ENCODE measurements around the gene LAMA4. TPM values are rescaled to one million over a fixed set of nuclear protein-coding genes. Genes with fewer than 3 reads are reported as not detected.

The LAMA4 gene
- total RNA-seq, 3 donors from 2014 or later: 15.9 to 101 (median 37.0) TPM

- H3K4me1 ChIP-seq (ENCODE audit: low read depth): no peaks in the 10 kb centered on the region
- DNase-seq (no peak), ATAC-seq (no peak)
- TF ChIP-seq CTCF (IDR thresholded peaks at IDR 0.05): no peak
- H3K36me3 ChIP-seq (ENCODE audit: low read depth): no peaks in the 10 kb centered on the region
- H3K4me3 ChIP-seq: no peak overlapping the region
- intact Hi-C loops (cut with DNase I, micrococcal nuclease): no loop called here
- H3K9me3 ChIP-seq: no peaks in the 10 kb centered on the region
These were observed 59.2 kb downstream of the LAMA4 start for GRCh38 chr6:112195166-112195565.

GRCh38 chr6:112194511-112194910 lies 59.9 kb downstream of the LAMA4 start:
- ATAC-seq (no peak), DNase-seq (no peak)
- Histone ChIP-seq H3K4me3 (no peak overlapping the region), H3K4me1 (ENCODE audit: low read depth) (no peaks in the 10 kb centered on the region), H3K9me3 (no peaks in the 10 kb centered on the region), H3K36me3 (ENCODE audit: low read depth) (no peaks in the 10 kb centered on the region)
- TF ChIP-seq CTCF (IDR thresholded peaks at IDR 0.05): no peak
- intact Hi-C loops (cut with DNase I, micrococcal nuclease): no loop called here

GRCh38 chr6:112193535-112194051 lies 60.8 kb downstream of the LAMA4 start:
- TF ChIP-seq CTCF (IDR thresholded peaks at IDR 0.05): no peak
- Histone ChIP-seq H3K9me3 (no peaks in the 10 kb centered on the region), H3K4me3 (no peak overlapping the region), H3K4me1 (ENCODE audit: low read depth) (no peaks in the 10 kb centered on the region), H3K36me3 (ENCODE audit: low read depth) (no peaks in the 10 kb centered on the region)
- intact Hi-C loops (cut with DNase I, micrococcal nuclease): no loop called here
- ATAC-seq (no peak), DNase-seq (no peak)

- no peaks in the 10 kb centered on the region for H3K36me3 ChIP-seq (ENCODE audit: low read depth)
- H3K4me3 ChIP-seq: no peak overlapping the region
- intact Hi-C loops (cut with DNase I, micrococcal nuclease): no loop called here
- no peak for ATAC-seq
- no peaks in the 10 kb centered on the region for H3K9me3 ChIP-seq
- no peak for DNase-seq
- no peak for TF ChIP-seq CTCF (IDR thresholded peaks at IDR 0.05)
- H3K4me1 ChIP-seq (ENCODE audit: low read depth): no peaks in the 10 kb centered on the region
These were observed 61.2 kb downstream of the LAMA4 start for GRCh38 chr6:112193117-112193516.

GRCh38 chr6:112191509-112192020 lies 62.8 kb downstream of the LAMA4 start:
- H3K4me1 ChIP-seq (ENCODE audit: low read depth): no peaks in the 10 kb centered on the region

More at GRCh38 chr6:112191509-112192020, 62.8 kb downstream of the LAMA4 start:
- Histone ChIP-seq H3K36me3 (ENCODE audit: low read depth) (no peaks in the 10 kb centered on the region), H3K9me3 (no peaks in the 10 kb centered on the region), H3K4me3 (no peak overlapping the region)
- DNase-seq (no peak), ATAC-seq (no peak)
- no peak for TF ChIP-seq CTCF (IDR thresholded peaks at IDR 0.05)
- intact Hi-C loops (cut with DNase I, micrococcal nuclease): no loop called here

All from mucosa of descending colon (tissue), 3 donors.